Measurements from ENCODE around the gene MAST2.
"Not testable (repeated sequence)": the region's sequence is repeated elsewhere in the genome, so short reads cannot be mapped to it uniquely, and the experiment has no call there.

Gene MAST2

DNA sequence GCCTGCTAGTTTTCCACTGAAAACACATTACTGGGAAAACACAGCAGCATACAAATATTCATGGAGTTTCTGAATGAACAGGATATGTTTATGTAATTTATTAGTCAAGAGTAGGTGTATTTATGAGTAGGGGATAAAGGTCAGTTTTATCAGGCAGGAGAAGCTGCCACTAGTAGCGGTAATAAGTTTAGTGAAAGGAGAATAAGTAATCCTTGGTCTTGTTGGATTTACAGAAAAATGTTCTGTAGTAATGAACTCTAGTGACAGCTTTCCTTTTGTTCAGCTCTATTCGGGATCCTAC is 1.2 kb downstream of the MAST2 start:
- intact Hi-C loops (cut with DNase I), result no loop called here
- no peak for DNase-seq

GRCh38 chr1:45806129-45806528 is 2.7 kb downstream of the MAST2 start:
- intact Hi-C loops (cut with DNase I), result no loop called here
- no peak for DNase-seq

DNA sequence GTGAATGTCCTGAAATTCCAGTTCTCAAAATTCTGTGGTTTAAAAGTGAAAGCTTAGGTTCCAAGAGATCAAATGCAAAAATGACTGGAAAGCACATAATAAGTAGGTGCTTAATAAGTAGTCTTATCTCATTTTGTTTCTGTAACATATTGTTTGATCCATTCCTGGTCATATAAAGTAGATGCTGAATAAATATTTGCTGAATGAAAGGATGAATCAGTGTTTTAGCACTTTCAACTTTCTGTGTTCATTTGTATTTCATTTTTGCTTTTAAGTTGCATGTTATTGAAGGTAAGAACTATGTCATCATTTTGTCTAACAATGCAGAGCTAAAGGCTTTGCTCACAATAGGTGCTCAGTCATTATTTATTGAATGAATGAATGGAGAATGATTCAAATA is 6.3 kb downstream of the MAST2 start:
- intact Hi-C loops (cut with DNase I), result no loop called here
- no peak for DNase-seq

- intact Hi-C loops (cut with DNase I), result no loop called here
- DNase-seq, result no peak
Observed at GRCh38 chr1:45814776-45815175, 11.4 kb downstream of the MAST2 start.

DNA sequence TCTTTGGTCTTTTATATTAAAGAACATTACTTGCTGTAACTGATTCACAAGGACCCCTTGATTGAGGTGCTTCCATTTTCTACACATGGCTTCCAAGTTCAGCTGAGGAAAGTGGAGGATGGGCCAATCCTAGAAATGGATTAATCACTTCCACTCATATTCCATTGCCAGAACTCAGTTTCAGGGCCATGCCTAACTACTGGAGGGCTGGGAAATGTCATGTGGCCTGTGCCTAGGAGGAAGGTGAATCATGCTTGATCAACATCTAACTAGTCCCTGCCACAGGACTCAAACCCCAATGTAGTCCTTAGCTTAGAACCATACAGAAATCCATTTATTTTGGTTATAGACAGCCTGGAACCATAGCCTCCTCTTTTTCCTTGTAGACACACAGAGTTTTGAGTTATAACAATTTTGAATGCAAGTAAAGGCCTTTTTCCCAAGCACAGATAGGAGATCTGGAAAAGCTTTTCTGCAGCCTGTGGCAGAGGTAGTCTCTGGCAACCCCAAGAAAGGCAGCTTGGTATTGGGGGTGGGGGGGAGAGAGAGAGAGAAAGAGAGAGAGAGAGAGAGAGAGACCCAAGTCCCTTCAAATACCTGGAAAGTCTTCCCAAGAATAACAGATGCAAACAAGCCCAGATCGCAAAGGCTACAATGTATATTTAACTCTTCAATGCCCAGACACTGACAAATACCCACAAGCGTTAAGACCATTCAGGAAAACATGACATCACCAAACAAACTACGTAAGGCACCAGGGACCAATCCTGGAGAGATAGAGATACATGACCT is 12.5 kb downstream of the MAST2 start:
- no peak for DNase-seq
- intact Hi-C loops (cut with DNase I), result no loop called here

DNA sequence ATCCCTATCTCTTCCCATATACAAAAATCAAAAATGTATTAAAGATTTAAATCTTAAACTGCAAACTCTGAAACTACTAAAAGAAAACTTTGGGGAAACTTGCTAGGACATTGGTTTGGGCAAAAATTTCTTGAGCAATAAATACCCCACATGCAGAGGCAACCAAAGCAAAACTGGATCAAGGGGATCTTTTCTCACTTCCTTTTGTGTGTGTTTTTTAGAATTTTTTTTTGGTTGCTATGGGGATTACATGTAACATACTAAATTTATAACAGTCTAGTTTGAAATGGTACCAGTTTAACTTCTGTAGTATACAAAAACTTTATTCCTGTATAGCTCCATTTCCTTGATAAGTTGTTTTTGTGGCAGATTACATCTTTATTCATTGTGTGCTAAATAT is 16.8 kb downstream of the MAST2 start:
- no peak for DNase-seq
- intact Hi-C loops (cut with DNase I), result no loop called here

- DNase-seq, result no peak
- intact Hi-C loops (cut with DNase I), result no loop called here
Observed at GRCh38 chr1:45820788-45821187, 17.4 kb downstream of the MAST2 start.

DNA sequence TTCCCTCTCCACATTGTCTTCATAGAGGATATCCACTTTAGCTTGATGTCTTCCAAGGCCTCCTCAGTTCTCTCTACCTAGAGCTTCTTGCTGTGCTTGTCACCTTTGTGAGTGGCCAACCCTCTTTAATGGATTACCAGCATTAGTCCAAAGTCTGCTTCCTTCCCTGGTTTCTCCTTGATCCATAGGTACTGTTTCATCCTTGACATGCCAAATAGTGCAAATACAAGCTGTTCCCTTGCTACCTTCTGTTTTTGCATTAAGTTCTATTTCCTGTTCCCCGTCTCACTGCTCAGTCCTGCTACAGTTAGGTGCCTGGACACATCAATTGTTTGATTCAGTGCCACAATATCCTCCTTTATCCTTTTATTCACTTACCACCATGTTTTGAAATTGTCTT is 19.2 kb downstream of the MAST2 start:
- intact Hi-C loops (cut with DNase I), result no loop called here
- DNase-seq, result no peak

GRCh38 chr1:45824607-45825006 is 21.2 kb downstream of the MAST2 start:
- no peak for DNase-seq
- intact Hi-C loops (cut with DNase I), result no loop called here

GRCh38 chr1:45827256-45827655 is 23.8 kb downstream of the MAST2 start:
- intact Hi-C loops (cut with DNase I), result no loop called here
- no peak for DNase-seq

GRCh38 chr1:45828841-45829240 is 25.4 kb downstream of the MAST2 start:
- intact Hi-C loops (cut with DNase I), result no loop called here
- DNase-seq, result no peak

- DNase-seq, result no peak
- intact Hi-C loops (cut with DNase I), result no loop called here
Observed at GRCh38 chr1:45833361-45833760, 29.9 kb downstream of the MAST2 start.

DNA sequence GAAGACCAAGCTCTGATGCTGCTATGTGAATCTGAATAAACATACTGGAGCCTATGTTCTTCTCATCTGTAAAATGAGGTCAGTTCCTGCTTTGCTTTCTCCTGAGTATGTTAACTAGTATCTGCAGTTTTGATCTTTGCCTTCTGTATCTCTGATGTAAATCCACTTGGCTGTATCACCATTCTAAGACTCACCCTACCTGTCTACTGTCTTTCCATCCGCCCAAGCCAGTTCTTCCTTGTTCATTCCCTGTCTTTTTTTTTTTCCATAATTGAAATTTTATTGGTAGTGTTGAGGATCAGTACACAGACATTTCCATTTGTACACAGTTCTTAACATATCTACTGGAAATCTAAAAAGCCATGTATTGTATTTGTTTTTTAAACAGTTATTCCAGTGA is 31.3 kb downstream of the MAST2 start:
- no peak for DNase-seq

GRCh38 chr1:45836451-45836850 is 33.0 kb downstream of the MAST2 start:
- no peak for DNase-seq
- intact Hi-C loops (cut with DNase I), result no loop called here

More for the DNA sequence above, 31.3 kb downstream of the MAST2 start:
- intact Hi-C loops (cut with DNase I), result no loop called here

- intact Hi-C loops (cut with DNase I); DNase-seq: not testable (repeated sequence)
Observed at GRCh38 chr1:45836861-45837260, 33.4 kb downstream of the MAST2 start.

GRCh38 chr1:45838322-45838721 is 34.9 kb downstream of the MAST2 start:
- intact Hi-C loops (cut with DNase I); DNase-seq: not testable (repeated sequence)

DNA sequence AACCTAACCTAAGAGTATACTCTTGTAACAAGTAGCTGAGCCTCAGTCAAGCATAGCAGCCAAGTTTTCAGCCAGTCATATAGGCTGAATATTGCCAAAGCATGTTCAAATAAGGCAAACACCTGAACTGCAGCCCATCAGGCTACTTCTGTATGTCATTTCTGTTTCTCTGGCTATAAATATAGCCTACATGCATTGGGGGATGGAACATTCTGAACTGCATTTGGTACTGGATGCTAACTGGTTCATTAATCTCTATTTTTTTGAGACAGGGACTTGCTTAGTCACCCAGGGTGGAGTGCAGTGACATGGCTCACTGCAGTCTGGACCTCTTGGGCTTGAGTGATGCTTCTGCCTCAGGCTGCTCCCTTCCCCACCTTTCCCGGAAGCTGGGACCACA is 37.3 kb downstream of the MAST2 start:
- DNase-seq, result no peak
- intact Hi-C loops (cut with DNase I), result no loop called here

DNA sequence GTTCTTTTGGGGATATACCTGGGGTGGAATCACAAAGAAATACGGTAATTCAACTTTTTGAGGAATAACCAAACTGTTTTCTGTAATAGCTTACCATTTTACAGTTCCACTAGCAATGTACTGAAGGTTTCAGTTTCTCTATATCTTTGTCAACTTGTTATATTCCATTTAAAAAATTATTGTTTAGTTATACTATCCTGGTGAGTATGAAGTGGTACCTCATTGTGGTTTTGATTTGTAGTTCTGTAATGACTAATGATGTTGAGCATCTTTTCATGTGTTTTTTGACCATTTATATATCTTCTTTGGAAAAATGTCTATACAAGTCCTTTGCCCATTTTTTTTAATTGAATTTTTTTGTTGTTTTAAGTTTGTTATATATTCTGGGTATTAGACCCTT is 39.4 kb downstream of the MAST2 start:
- intact Hi-C loops (cut with DNase I), result no loop called here
- DNase-seq, result no peak

GRCh38 chr1:45843474-45843905 is 40.1 kb downstream of the MAST2 start:
- intact Hi-C loops (cut with DNase I), result no loop called here
- DNase-seq, result no peak

- DNase-seq; intact Hi-C loops (cut with DNase I): not testable (repeated sequence)
Observed at GRCh38 chr1:45844000-45844399, 40.6 kb downstream of the MAST2 start.

GRCh38 chr1:45846931-45847330 is 43.5 kb downstream of the MAST2 start:
- no peak for DNase-seq
- intact Hi-C loops (cut with DNase I), result no loop called here

GRCh38 chr1:45848097-45848496 is 44.7 kb downstream of the MAST2 start:
- no peak for DNase-seq
- intact Hi-C loops (cut with DNase I), result no loop called here
